Bronchial epithelial cell (primary cell): ENCODE data around the gene RAE1. TPM values are rescaled to one million over a fixed set of nuclear protein-coding genes. Genes with fewer than 3 reads are reported as not detected.
"Not testable (repeated sequence)": the region's sequence is repeated elsewhere in the genome, so short reads cannot be mapped to it uniquely, and the experiment has no call there.

ENCODE experiments used
- DNase-seq: peaks from one replicate; pipeline ENCODE4 v3.0.0-alpha.2; 2010; ENCODE audit warnings: low read depth
- FAIRE-seq: peaks from 2 replicates; lab custom pipeline; 2011; peaks lifted over from hg19 to GRCh38; lab: Jason Lieb, UNC
- H3K27me3 ChIP-seq: 2 replicates; pipeline ENCODE4 v1.5.1; 2011; ENCODE audit warnings: low read length; ENCODE audit not compliant: control insufficient read depth, insufficient read depth
- H3K36me3 ChIP-seq: 2 replicates; pipeline ENCODE4 v1.5.1; 2011; ENCODE audit warnings: low read length; ENCODE audit not compliant: control insufficient read depth, insufficient read depth
- H3K4me3 ChIP-seq: 2 replicates; pipeline ENCODE4 v1.5.1; 2011; ENCODE audit warnings: mild to moderate bottlenecking, low read depth, low read length, control low read depth
- CTCF ChIP-seq: IDR thresholded peaks from 2 replicates; pipeline ENCODE4 v1.5.1; 2011; ENCODE audit warnings: mild to moderate bottlenecking, moderate library complexity, low read length, control low read depth, inconsistent platforms; ENCODE audit not compliant: insufficient read depth, severe bottlenecking
- total RNA-seq: library from RNA; depleted of rRNA; stranded (reverse); fragments of >200 nt; gene quantifications from 2 replicates; pipeline ENCODE4 v1.2.1, GENCODE V29; 2014

RAE1 gene
- total RNA-seq, 1 donor from 2014 or later = 21.6 TPM

- Histone ChIP-seq H3K36me3 (no peaks in the 10 kb centered on the region), H3K4me3 (no peak overlapping the region), H3K27me3 (peaks cover under 1% of the 10 kb centered on the region)
- no peak for DNase-seq
- FAIRE-seq = no peak
- no peak for TF ChIP-seq CTCF
Observed at GRCh38 chr20:57415771-57416170, 64.7 kb downstream of the RAE1 start.

GRCh38 chr20:57416296-57417022, 65.4 kb downstream of the RAE1 start:
- DNase-seq (no peak), FAIRE-seq (no peak)
- H3K4me3 ChIP-seq = no peak overlapping the region
- peaks cover 2% of the 10 kb centered on the region for H3K27me3 ChIP-seq
- no peaks in the 10 kb centered on the region for H3K36me3 ChIP-seq
- no peak for TF ChIP-seq CTCF

- peaks cover 2% of the 10 kb centered on the region for H3K27me3 ChIP-seq
- FAIRE-seq = no peak
Observed at GRCh38 chr20:57417051-57417689, 66.1 kb downstream of the RAE1 start.

GRCh38 chr20:57417830-57418780, 67.0 kb downstream of the RAE1 start:
- H3K4me3 ChIP-seq = no peak overlapping the region
- peaks cover 2% of the 10 kb centered on the region for H3K27me3 ChIP-seq
- no peak for DNase-seq
- H3K36me3 ChIP-seq = no peaks in the 10 kb centered on the region
- no peak for FAIRE-seq
- TF ChIP-seq CTCF = no peak

More at GRCh38 chr20:57417051-57417689, 66.1 kb downstream of the RAE1 start:
- Histone ChIP-seq H3K36me3 (no peaks in the 10 kb centered on the region), H3K4me3 (no peak overlapping the region)
- DNase-seq = no peak
- TF ChIP-seq CTCF = no peak

- not testable (repeated sequence) for H3K27me3 ChIP-seq, H3K36me3 ChIP-seq, H3K4me3 ChIP-seq, FAIRE-seq, DNase-seq
Observed at GRCh38 chr20:57419479-57419878, 68.4 kb downstream of the RAE1 start.
